Activated CD4-positive, CD25-positive, alpha-beta regulatory T cell treated with anti-CD3 and anti-CD28 coated beads, Interleukin-2, amount 50 U/mL, for 24 hours (primary cell): Measurements from ENCODE around the gene IL17A.

ENCODE experiments used
- ATAC-seq, 2 donors: fragments of 150-1000 bp; cut with Tn5 transposase; one replicate each; pipeline ENCODE4 v1.10.0; 2021; ENCODE audit warnings: mild to moderate bottlenecking in 1 of 2, moderate library complexity in 1 of 2

IL17A gene

GRCh38 chr6:52217761-52218160 lies 31.6 kb downstream of the IL17A start:
- ATAC-seq = no peak

- ATAC-seq = peak; percentile 75 to 90
Measured at GRCh38 chr6:52221302-52221701, 35.1 kb downstream of the IL17A start.

GRCh38 chr6:52227495-52227894 lies 41.3 kb downstream of the IL17A start:
- peak; percentile 88 to 97 for ATAC-seq

- ATAC-seq = no peak
Measured at GRCh38 chr6:52230685-52231084, 44.5 kb downstream of the IL17A start.

- ATAC-seq = no peak
Measured at GRCh38 chr6:52231406-52232127, 45.4 kb downstream of the IL17A start.

GRCh38 chr6:52233005-52233404 lies 46.8 kb downstream of the IL17A start:
- no peak for ATAC-seq

- ATAC-seq = peak in 1 of 2 donors; percentile 24
Measured at GRCh38 chr6:52233975-52234823, 48.0 kb downstream of the IL17A start.
